Suppressor macrophage treated with lipopolysaccharide for 1 hour (primary cell): ENCODE data around the gene CRY1.
"Not testable (repeated sequence)": the region's sequence is repeated elsewhere in the genome, so short reads cannot be mapped to it uniquely, and the experiment has no call there.

Source experiments
- DNase-seq, 3 donors: peaks; one replicate each; pipeline ENCODE4 v3.0.0-alpha.2; 2020 to 2022

CRY1 gene

GRCh38 chr12:106997916-106998315 is 95.4 kb downstream of the CRY1 start:
- DNase-seq: no peak

- DNase-seq: not testable (repeated sequence)
Observed at GRCh38 chr12:106996102-106996501, 97.2 kb downstream of the CRY1 start.

GRCh38 chr12:106994579-106995220 is 98.6 kb downstream of the CRY1 start:
- DNase-seq: no peak

- DNase-seq: no peak
Observed at GRCh38 chr12:106987846-106988245, 105.5 kb downstream of the CRY1 start.

GRCh38 chr12:106986625-106987389 is 106.5 kb downstream of the CRY1 start, which contains the start of gene MTERF2:
Gene MTERF2 (minus strand): TSS chr12:106987146. CDS start chr12:106978714, 8,432 bp downstream.
- peak; percentile 92 to 96 (median 94) for DNase-seq

- DNase-seq: no peak
Observed at GRCh38 chr12:106986135-106986534, 107.2 kb downstream of the CRY1 start.

GRCh38 chr12:106985479-106985878 is 107.9 kb downstream of the CRY1 start:
- no peak for DNase-seq

GRCh38 chr12:106984588-106985137 is 108.7 kb downstream of the CRY1 start:
- peak in 1 of 3 donors; percentile 19 for DNase-seq

GRCh38 chr12:106982229-106982628 is 111.1 kb downstream of the CRY1 start:
- DNase-seq: no peak

GRCh38 chr12:106981788-106982187 is 111.6 kb downstream of the CRY1 start:
- DNase-seq: no peak

GRCh38 chr12:106980944-106981343 is 112.4 kb downstream of the CRY1 start:
- no peak for DNase-seq

- DNase-seq: no peak
Observed at GRCh38 chr12:106978035-106978800, 115.1 kb downstream of the CRY1 start.

- no peak for DNase-seq
Observed at GRCh38 chr12:106976668-106977067, 116.7 kb downstream of the CRY1 start.

GRCh38 chr12:106975993-106976658 is 117.2 kb downstream of the CRY1 start:
- no peak for DNase-seq

- DNase-seq: no peak
Observed at GRCh38 chr12:106975098-106975497, 118.3 kb downstream of the CRY1 start.

GRCh38 chr12:106974511-106974910 is 118.8 kb downstream of the CRY1 start:
- DNase-seq: no peak

GRCh38 chr12:106973545-106973944 is 119.8 kb downstream of the CRY1 start:
- no peak for DNase-seq

- DNase-seq: no peak
Observed at GRCh38 chr12:106971065-106971464, 122.3 kb downstream of the CRY1 start.

- DNase-seq: no peak
Observed at GRCh38 chr12:106964526-106964925, 128.8 kb downstream of the CRY1 start.

- DNase-seq: no peak
Observed at GRCh38 chr12:106962286-106962685, 131.1 kb downstream of the CRY1 start.

- DNase-seq: no peak
Observed at GRCh38 chr12:106960443-106960842, 132.9 kb downstream of the CRY1 start.

- DNase-seq: no peak
Observed at GRCh38 chr12:106957583-106957982, 135.8 kb downstream of the CRY1 start.
